Hepatocyte (in vitro differentiated cells): ENCODE data around the gene KRTAP4-4. TPM values are rescaled to one million over a fixed set of nuclear protein-coding genes. Genes with fewer than 3 reads are reported as not detected.

Source experiments
- DNase-seq: peaks from one replicate; pipeline ENCODE4 v3.0.0-alpha.2; 2016; ENCODE audit warnings: low spot score
- H2AFZ ChIP-seq: fragments of 200-600 bp; sonication (generic); 2 replicates; pipeline ENCODE4 v1.6.0; 2016; ENCODE audit warnings: antibody characterized with exemption, mild to moderate bottlenecking
- H3K27ac ChIP-seq: fragments of 200-600 bp; sonication (generic); 2 replicates; pipeline ENCODE4 v1.5.1; 2016; ENCODE audit warnings: mild to moderate bottlenecking
- H3K27me3 ChIP-seq: fragments of 200-600 bp; sonication (generic); 2 replicates; pipeline ENCODE4 v1.6.1; 2016
- H3K36me3 ChIP-seq: fragments of 200-600 bp; sonication (generic); replicated peaks from 2 replicates; pipeline ENCODE4 v1.5.1; 2016; ENCODE audit warnings: low read depth; ENCODE audit not compliant: insufficient read depth
- H3K4me1 ChIP-seq: fragments of 200-600 bp; sonication (generic); 2 replicates; pipeline ENCODE4 v1.5.1; 2016; ENCODE audit warnings: mild to moderate bottlenecking, moderate library complexity; ENCODE audit not compliant: insufficient read depth
- H3K4me2 ChIP-seq: fragments of 200-600 bp; sonication (generic); 2 replicates; pipeline ENCODE4 v1.6.0; 2016
- H3K4me3 ChIP-seq: fragments of 200-600 bp; sonication (generic); 2 replicates; pipeline ENCODE4 v1.5.1; 2016; ENCODE audit warnings: mild to moderate bottlenecking
- H3K79me2 ChIP-seq: fragments of 200-600 bp; sonication (generic); 2 replicates; pipeline ENCODE4 v1.6.0; 2017; ENCODE audit warnings: mild to moderate bottlenecking
- H3K9me2 ChIP-seq: fragments of 200-600 bp; sonication (generic); replicated peaks from 2 replicates; pipeline ENCODE4 v1.6.0; 2017; ENCODE audit warnings: mild to moderate bottlenecking; ENCODE audit not compliant: insufficient read depth
- H3K9me3 ChIP-seq: fragments of 200-600 bp; sonication (generic); 2 replicates; pipeline ENCODE4 v1.5.1; 2016; ENCODE audit warnings: low read depth, mild to moderate bottlenecking
- H4K20me1 ChIP-seq: fragments of 200-600 bp; sonication (generic); 2 replicates; pipeline ENCODE4 v1.6.0; 2016; ENCODE audit warnings: mild to moderate bottlenecking; ENCODE audit not compliant: insufficient read depth, poor library complexity, severe bottlenecking
- CTCF ChIP-seq: fragments of 200-600 bp; sonication (generic); IDR thresholded peaks from 2 replicates; pipeline ENCODE4 v1.5.1; 2016; ENCODE audit warnings: antibody characterized with exemption, mild to moderate bottlenecking; ENCODE audit not compliant: poor library complexity
- EZH2 ChIP-seq: fragments of 200-600 bp; sonication (generic); IDR thresholded peaks from 2 replicates; pipeline ENCODE4 v1.6.1; 2016; ENCODE audit warnings: antibody characterized with exemption, mild to moderate bottlenecking, borderline replicate concordance
- EZH2phosphoT487 ChIP-seq: fragments of 200-600 bp; sonication (generic); IDR thresholded peaks from one replicate; pipeline ENCODE4 v1.6.1; 2018; ENCODE audit warnings: antibody characterized with exemption, mild to moderate bottlenecking, low read depth, moderate library complexity; ENCODE audit not compliant: unreplicated experiment, severe bottlenecking
- WGBS: methylation state at CpG from one replicate; pipeline ENCODE4 v1.1.6; 2016; ENCODE audit warnings: low lambda C conversion rate; ENCODE audit errors: missing lambda C conversion rate; 5-methylcytosine and 5-hydroxymethylcytosine counted together
- polyA plus RNA-seq: library from polyadenylated mRNA; unstranded; fragments of >200 nt; fragmentation: Nextera tagmentation; extraction: Ambion mirVana; gene quantifications from 2 replicates; pipeline ENCODE4 v1.2.1, GENCODE V29; 2016
- total RNA-seq: library from RNA; depleted of rRNA; stranded (reverse); fragments of >200 nt; gene quantifications from 2 replicates; pipeline ENCODE4 v1.2.3, GENCODE V29; 2014

KRTAP4-4 gene
- total and polyA plus RNA-seq, 2 experiments from 2014 or later, result not detected

GRCh38 chr17:41177727-41178271 is 17.3 kb upstream of the KRTAP4-4 start, which contains the start of gene KRTAP4-2:
KRTAP4-2 (minus strand) TSS chr17:41178221; CDS start chr17:41178164, 57 bp downstream.
- Histone ChIP-seq H3K27me3 (peaks cover 20% of the 10 kb centered on the region), H3K79me2 (no peaks in the 10 kb centered on the region), H3K9me3 (no peaks in the 10 kb centered on the region), H3K4me3 (no peak within 1 kb of the TSS), H4K20me1 (no peaks in the 10 kb centered on the region), H2AFZ (no peak within 1 kb of the TSS), H3K27ac (no peak within 1 kb of the TSS), H3K4me1 (peaks cover under 1% of the 10 kb centered on the region), H3K36me3 (no peaks in the 10 kb centered on the region), H3K4me2 (no peak within 1 kb of the TSS), H3K9me2 (no peaks in the 10 kb centered on the region)
- WGBS, result 98% methylated on average over 7 of the region's 7 CpGs
- TF ChIP-seq EZH2 (no peak), CTCF (no peak), EZH2phosphoT487 (no peak)
- no peak for DNase-seq

DNA sequence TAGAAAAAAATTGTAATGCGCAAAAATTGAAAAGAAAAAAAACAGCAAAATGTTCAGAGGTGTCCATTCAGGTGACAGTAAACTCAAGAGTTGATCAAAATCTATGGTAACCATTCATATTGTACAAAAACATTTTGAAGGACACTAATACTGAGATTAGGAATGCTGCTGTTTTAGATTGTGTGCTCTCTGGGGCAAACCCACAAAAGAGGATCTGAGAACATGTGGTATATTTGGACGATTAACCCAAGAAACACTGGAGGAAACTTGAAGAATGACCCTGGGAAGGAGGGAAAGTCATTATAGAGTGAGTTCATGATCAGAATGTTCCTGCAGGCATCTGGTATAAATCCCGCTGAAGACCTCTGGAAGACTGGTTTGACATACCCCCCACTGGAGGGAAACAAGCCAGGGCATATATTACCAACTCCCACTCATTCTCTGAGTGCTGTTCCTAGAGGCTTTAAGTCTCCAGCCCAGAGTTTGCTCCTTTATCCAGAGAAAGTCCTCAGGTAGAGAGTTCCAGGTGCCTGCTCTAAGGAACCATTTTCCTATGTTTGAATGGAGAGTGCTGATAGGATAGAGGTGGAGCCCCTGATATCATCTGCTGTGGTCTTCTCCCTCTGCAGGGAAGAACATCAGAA is 16.3 kb upstream of the KRTAP4-4 start:
- Histone ChIP-seq H2AFZ (no peak overlapping the region), H3K4me2 (no peak overlapping the region), H3K36me3 (no peaks in the 10 kb centered on the region), H4K20me1 (no peaks in the 10 kb centered on the region), H3K79me2 (no peaks in the 10 kb centered on the region), H3K4me3 (no peak overlapping the region), H3K9me2 (no peaks in the 10 kb centered on the region), H3K9me3 (no peaks in the 10 kb centered on the region), H3K4me1 (no peaks in the 10 kb centered on the region), H3K27ac (no peak overlapping the region), H3K27me3 (peaks cover 20% of the 10 kb centered on the region)
- WGBS, result 90% methylated on average over 3 of the region's 3 CpGs
- TF ChIP-seq CTCF, result no peak
- TF ChIP-seq EZH2, result no peak
- TF ChIP-seq EZH2phosphoT487, result no peak
- no peak for DNase-seq

GRCh38 chr17:41171886-41172285 is 11.3 kb upstream of the KRTAP4-4 start:
- TF ChIP-seq CTCF (no peak), EZH2 (no peak), EZH2phosphoT487 (no peak)
- no peak for DNase-seq
- no peaks in the 10 kb centered on the region for H3K36me3 ChIP-seq
- no peak overlapping the region for H3K27ac ChIP-seq
- H4K20me1 ChIP-seq, result no peaks in the 10 kb centered on the region
- peaks cover 12% of the 10 kb centered on the region for H3K27me3 ChIP-seq
- H3K9me2 ChIP-seq, result no peaks in the 10 kb centered on the region
- no peaks in the 10 kb centered on the region for H3K79me2 ChIP-seq
- 90% methylated on average over 2 of the region's 2 CpGs for WGBS
- H3K9me3 ChIP-seq, result no peaks in the 10 kb centered on the region
- H3K4me3 ChIP-seq, result no peak overlapping the region
- H3K4me1 ChIP-seq, result no peaks in the 10 kb centered on the region
- no peak overlapping the region for H2AFZ ChIP-seq
- no peak overlapping the region for H3K4me2 ChIP-seq
